WTC11 (cell line): ENCODE results near the gene FANCM. TPM values are rescaled to one million over a fixed set of nuclear protein-coding genes. Genes with fewer than 3 reads are reported as not detected.
"Not testable (repeated sequence)": the region's sequence is repeated elsewhere in the genome, so short reads cannot be mapped to it uniquely, and the experiment has no call there.

ENCODE experiments used
- ATAC-seq: fragments of 200-7000 bp; cut with Tn5 transposase; 2 replicates; pipeline ENCODE4 v1.10.0; 2021; ENCODE audit warnings: mild to moderate bottlenecking, moderate library complexity
- CTCF ChIA-PET: fragments of 300-600 bp; sonication (Branson Sonifier 250); formaldehyde crosslinking; loops from one replicate; lab custom pipeline; 2021; ENCODE audit warnings: antibody characterized with exemption; lab: Charles Lee
- POLR2A ChIA-PET: fragments of 350-600 bp; sonication (Branson Sonifier 250); formaldehyde crosslinking; loops from one replicate; lab custom pipeline; 2021; ENCODE audit warnings: antibody characterized with exemption; lab: Charles Lee
- DNase-seq: peaks from one replicate; pipeline ENCODE4 v3.0.0; 2021; ENCODE audit warnings: low spot score
- H3K27ac Mint-ChIP-seq: 2 replicates; pipeline ENCODE4 v1.8.0; 2021; ENCODE audit warnings: mixed read lengths
- H3K27me3 Mint-ChIP-seq: 2 replicates; pipeline ENCODE4 v1.8.0; 2021; ENCODE audit warnings: low read depth, mild to moderate bottlenecking, moderate library complexity, mixed read lengths
- H3K36me3 Mint-ChIP-seq: 2 replicates; pipeline ENCODE4 v1.8.0; 2021; ENCODE audit warnings: mixed read lengths
- H3K4me1 Mint-ChIP-seq: 2 replicates; pipeline ENCODE4 v1.8.0; 2022; ENCODE audit warnings: mixed read lengths
- H3K4me3 Mint-ChIP-seq: 2 replicates; pipeline ENCODE4 v1.8.0; 2021; ENCODE audit warnings: mild to moderate bottlenecking, moderate library complexity, mixed read lengths
- H3K9me3 Mint-ChIP-seq: 2 replicates; pipeline ENCODE4 v1.8.0; 2021; ENCODE audit warnings: mixed read lengths
- CREM ChIP-seq: sonication (generic); formaldehyde crosslinking; IDR thresholded peaks from 2 replicates; pipeline ENCODE4 v1.8.1; 2022; ENCODE audit warnings: mild to moderate bottlenecking, missing genetic modification reagents, moderate library complexity
- ESRRA ChIP-seq: sonication (generic); formaldehyde crosslinking; IDR thresholded peaks from 2 replicates; pipeline ENCODE4 v1.8.1; 2022; ENCODE audit warnings: mild to moderate bottlenecking, missing genetic modification reagents, borderline replicate concordance
- GRHL2 ChIP-seq: fragments of 250-450 bp; sonication (Bioruptor Pico); IDR thresholded peaks from 2 replicates; pipeline ENCODE4 v1.8.0; 2022; ENCODE audit warnings: mild to moderate bottlenecking, moderate library complexity; ENCODE audit not compliant: insufficient replicate concordance, severe bottlenecking
- NFATC4 ChIP-seq: fragments of 250-450 bp; sonication (Bioruptor Pico); IDR thresholded peaks from 2 replicates; pipeline ENCODE4 v1.9.0; 2021; ENCODE audit warnings: mild to moderate bottlenecking
- TCF7 ChIP-seq: sonication (generic); formaldehyde crosslinking; IDR thresholded peaks from 2 replicates; pipeline ENCODE4 v1.8.0; 2022; ENCODE audit warnings: mild to moderate bottlenecking, low read depth, missing genetic modification reagents, moderate library complexity
- TP53 ChIP-seq: sonication (generic); formaldehyde crosslinking; IDR thresholded peaks from 2 replicates; pipeline ENCODE4 v1.8.1; 2023; ENCODE audit warnings: mild to moderate bottlenecking, missing genetic modification reagents
- ZNF138 ChIP-seq: sonication (generic); formaldehyde crosslinking; conservative IDR thresholded peaks from 2 replicates; pipeline ENCODE4 v1.8.1; 2022; ENCODE audit warnings: mild to moderate bottlenecking, moderate library complexity, missing genetic modification reagents
- total RNA-seq: library from RNA; stranded (reverse); gene quantifications from 3 replicates; pipeline ENCODE4 v1.2.3, GENCODE V29; 2021
- TF ChIP-seq, protein P1 (sequence below): fragments of 250-450 bp; sonication (Bioruptor Pico); IDR thresholded peaks from 2 replicates; pipeline ENCODE4 v1.9.0; 2021; ENCODE audit warnings: mild to moderate bottlenecking, borderline replicate concordance
- TF ChIP-seq, protein P2 (sequence below): sonication (generic); formaldehyde crosslinking; IDR thresholded peaks from 2 replicates; pipeline ENCODE4 v1.8.0; 2023; ENCODE audit warnings: mild to moderate bottlenecking, missing genetic modification reagents
- TF ChIP-seq, protein P3 (sequence below): sonication (generic); formaldehyde crosslinking; IDR thresholded peaks from 2 replicates; pipeline ENCODE4 v1.8.1; 2022; ENCODE audit warnings: mild to moderate bottlenecking, moderate library complexity, missing genetic modification reagents
- TF ChIP-seq, protein P4 (sequence below): sonication (generic); formaldehyde crosslinking; IDR thresholded peaks from 2 replicates; pipeline ENCODE4 v1.8.1; 2023; ENCODE audit warnings: mild to moderate bottlenecking, missing genetic modification reagents
- TF ChIP-seq, protein P5 (sequence below): sonication (generic); formaldehyde crosslinking; IDR thresholded peaks from 2 replicates; pipeline ENCODE4 v1.8.0; 2022; ENCODE audit warnings: mild to moderate bottlenecking, missing genetic modification reagents
- TF ChIP-seq, protein P6 (sequence below): fragments of 250-450 bp; sonication (Bioruptor Pico); IDR thresholded peaks from 2 replicates; pipeline ENCODE4 v1.9.0; 2021; ENCODE audit warnings: mild to moderate bottlenecking

The FANCM gene
- total RNA-seq, 1 experiment from 2014 or later: 12.9 TPM

DNA sequence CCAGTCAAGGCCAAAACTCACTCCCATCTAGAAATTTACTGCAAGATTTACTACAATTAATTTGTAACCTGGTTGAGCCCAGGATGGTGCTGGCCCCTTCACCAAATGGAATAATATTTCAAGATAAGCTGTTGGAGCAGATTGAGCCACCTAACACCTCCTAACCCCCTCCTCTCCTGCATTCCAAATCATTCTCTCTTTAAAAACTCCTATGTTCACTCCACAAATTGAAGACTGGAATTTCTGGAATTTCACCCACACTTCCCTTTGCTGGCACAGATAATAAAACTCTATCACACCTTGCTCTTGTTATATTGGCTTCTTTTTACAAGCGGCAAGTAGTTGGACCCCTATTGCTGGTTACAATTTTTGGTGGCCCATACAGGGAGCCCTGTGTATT lies 75.6 kb downstream of the FANCM start (continued):
- TF ChIP-seq ESRRA (CRISPR knock-in tag) (no peak), GRHL2 (no peak), CREM (CRISPR knock-in tag) (no peak)
- TF ChIP-seq, protein P1, sequence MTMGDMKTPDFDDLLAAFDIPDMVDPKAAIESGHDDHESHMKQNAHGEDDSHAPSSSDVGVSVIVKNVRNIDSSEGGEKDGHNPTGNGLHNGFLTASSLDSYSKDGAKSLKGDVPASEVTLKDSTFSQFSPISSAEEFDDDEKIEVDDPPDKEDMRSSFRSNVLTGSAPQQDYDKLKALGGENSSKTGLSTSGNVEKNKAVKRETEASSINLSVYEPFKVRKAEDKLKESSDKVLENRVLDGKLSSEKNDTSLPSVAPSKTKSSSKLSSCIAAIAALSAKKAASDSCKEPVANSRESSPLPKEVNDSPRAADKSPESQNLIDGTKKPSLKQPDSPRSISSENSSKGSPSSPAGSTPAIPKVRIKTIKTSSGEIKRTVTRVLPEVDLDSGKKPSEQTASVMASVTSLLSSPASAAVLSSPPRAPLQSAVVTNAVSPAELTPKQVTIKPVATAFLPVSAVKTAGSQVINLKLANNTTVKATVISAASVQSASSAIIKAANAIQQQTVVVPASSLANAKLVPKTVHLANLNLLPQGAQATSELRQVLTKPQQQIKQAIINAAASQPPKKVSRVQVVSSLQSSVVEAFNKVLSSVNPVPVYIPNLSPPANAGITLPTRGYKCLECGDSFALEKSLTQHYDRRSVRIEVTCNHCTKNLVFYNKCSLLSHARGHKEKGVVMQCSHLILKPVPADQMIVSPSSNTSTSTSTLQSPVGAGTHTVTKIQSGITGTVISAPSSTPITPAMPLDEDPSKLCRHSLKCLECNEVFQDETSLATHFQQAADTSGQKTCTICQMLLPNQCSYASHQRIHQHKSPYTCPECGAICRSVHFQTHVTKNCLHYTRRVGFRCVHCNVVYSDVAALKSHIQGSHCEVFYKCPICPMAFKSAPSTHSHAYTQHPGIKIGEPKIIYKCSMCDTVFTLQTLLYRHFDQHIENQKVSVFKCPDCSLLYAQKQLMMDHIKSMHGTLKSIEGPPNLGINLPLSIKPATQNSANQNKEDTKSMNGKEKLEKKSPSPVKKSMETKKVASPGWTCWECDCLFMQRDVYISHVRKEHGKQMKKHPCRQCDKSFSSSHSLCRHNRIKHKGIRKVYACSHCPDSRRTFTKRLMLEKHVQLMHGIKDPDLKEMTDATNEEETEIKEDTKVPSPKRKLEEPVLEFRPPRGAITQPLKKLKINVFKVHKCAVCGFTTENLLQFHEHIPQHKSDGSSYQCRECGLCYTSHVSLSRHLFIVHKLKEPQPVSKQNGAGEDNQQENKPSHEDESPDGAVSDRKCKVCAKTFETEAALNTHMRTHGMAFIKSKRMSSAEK (CRISPR knock-in tag): no peak
- TF ChIP-seq, protein P2, sequence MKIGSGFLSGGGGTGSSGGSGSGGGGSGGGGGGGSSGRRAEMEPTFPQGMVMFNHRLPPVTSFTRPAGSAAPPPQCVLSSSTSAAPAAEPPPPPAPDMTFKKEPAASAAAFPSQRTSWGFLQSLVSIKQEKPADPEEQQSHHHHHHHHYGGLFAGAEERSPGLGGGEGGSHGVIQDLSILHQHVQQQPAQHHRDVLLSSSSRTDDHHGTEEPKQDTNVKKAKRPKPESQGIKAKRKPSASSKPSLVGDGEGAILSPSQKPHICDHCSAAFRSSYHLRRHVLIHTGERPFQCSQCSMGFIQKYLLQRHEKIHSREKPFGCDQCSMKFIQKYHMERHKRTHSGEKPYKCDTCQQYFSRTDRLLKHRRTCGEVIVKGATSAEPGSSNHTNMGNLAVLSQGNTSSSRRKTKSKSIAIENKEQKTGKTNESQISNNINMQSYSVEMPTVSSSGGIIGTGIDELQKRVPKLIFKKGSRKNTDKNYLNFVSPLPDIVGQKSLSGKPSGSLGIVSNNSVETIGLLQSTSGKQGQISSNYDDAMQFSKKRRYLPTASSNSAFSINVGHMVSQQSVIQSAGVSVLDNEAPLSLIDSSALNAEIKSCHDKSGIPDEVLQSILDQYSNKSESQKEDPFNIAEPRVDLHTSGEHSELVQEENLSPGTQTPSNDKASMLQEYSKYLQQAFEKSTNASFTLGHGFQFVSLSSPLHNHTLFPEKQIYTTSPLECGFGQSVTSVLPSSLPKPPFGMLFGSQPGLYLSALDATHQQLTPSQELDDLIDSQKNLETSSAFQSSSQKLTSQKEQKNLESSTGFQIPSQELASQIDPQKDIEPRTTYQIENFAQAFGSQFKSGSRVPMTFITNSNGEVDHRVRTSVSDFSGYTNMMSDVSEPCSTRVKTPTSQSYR: no peak
- TF ChIP-seq, protein P3, sequence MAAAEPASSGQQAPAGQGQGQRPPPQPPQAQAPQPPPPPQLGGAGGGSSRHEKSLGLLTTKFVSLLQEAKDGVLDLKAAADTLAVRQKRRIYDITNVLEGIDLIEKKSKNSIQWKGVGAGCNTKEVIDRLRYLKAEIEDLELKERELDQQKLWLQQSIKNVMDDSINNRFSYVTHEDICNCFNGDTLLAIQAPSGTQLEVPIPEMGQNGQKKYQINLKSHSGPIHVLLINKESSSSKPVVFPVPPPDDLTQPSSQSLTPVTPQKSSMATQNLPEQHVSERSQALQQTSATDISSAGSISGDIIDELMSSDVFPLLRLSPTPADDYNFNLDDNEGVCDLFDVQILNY (CRISPR knock-in tag): no peak
- TF ChIP-seq, all 79 proteins: peak for 0

DNA sequence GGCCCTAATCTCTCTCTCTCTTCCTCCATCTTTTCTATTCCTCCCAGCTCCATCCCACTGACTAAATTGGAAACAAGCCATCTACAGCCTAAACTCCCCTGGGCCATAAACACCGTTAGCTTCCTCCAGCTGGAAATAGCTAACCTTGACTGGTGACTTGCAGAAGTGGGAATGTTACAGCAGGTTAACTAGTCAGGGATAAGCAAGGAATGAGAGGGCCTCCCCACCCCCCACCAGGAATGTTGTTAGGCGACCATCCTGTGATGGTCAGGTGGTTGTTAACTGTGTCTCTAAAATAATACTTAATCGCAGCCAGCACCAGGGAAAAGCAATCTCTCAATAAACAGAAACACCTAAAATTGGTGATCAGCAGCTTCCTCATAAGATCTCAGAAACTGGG lies 76.5 kb downstream of the FANCM start:
- peaks cover 67% of the 10 kb centered on the region for H3K36me3 Mint-ChIP-seq
- ChIA-PET CTCF (no interaction called here), POLR2A (interaction anchor here (0.9 kb wide), 1 partner anchor 11 kb away, joined by 3 read pairs; no protein-coding TSS in a partner anchor)
- DNase-seq: peak; percentile 21
- H3K9me3 Mint-ChIP-seq: peaks cover 7% of the 10 kb centered on the region
- peak; percentile 55 for ATAC-seq
- TF ChIP-seq TCF7: no peak
- TF ChIP-seq, protein P4, sequence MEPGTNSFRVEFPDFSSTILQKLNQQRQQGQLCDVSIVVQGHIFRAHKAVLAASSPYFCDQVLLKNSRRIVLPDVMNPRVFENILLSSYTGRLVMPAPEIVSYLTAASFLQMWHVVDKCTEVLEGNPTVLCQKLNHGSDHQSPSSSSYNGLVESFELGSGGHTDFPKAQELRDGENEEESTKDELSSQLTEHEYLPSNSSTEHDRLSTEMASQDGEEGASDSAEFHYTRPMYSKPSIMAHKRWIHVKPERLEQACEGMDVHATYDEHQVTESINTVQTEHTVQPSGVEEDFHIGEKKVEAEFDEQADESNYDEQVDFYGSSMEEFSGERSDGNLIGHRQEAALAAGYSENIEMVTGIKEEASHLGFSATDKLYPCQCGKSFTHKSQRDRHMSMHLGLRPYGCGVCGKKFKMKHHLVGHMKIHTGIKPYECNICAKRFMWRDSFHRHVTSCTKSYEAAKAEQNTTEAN (CRISPR knock-in tag): no peak
- no peak for TF ChIP-seq TP53 (CRISPR knock-in tag)
- no peak for TF ChIP-seq NFATC4 (CRISPR knock-in tag)
- TF ChIP-seq, protein P5, sequence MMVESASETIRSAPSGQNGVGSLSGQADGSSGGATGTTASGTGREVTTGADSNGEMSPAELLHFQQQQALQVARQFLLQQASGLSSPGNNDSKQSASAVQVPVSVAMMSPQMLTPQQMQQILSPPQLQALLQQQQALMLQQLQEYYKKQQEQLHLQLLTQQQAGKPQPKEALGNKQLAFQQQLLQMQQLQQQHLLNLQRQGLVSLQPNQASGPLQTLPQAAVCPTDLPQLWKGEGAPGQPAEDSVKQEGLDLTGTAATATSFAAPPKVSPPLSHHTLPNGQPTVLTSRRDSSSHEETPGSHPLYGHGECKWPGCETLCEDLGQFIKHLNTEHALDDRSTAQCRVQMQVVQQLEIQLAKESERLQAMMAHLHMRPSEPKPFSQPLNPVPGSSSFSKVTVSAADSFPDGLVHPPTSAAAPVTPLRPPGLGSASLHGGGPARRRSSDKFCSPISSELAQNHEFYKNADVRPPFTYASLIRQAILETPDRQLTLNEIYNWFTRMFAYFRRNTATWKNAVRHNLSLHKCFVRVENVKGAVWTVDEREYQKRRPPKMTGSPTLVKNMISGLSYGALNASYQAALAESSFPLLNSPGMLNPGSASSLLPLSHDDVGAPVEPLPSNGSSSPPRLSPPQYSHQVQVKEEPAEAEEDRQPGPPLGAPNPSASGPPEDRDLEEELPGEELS (CRISPR knock-in tag): no peak
- TF ChIP-seq, protein P6, sequence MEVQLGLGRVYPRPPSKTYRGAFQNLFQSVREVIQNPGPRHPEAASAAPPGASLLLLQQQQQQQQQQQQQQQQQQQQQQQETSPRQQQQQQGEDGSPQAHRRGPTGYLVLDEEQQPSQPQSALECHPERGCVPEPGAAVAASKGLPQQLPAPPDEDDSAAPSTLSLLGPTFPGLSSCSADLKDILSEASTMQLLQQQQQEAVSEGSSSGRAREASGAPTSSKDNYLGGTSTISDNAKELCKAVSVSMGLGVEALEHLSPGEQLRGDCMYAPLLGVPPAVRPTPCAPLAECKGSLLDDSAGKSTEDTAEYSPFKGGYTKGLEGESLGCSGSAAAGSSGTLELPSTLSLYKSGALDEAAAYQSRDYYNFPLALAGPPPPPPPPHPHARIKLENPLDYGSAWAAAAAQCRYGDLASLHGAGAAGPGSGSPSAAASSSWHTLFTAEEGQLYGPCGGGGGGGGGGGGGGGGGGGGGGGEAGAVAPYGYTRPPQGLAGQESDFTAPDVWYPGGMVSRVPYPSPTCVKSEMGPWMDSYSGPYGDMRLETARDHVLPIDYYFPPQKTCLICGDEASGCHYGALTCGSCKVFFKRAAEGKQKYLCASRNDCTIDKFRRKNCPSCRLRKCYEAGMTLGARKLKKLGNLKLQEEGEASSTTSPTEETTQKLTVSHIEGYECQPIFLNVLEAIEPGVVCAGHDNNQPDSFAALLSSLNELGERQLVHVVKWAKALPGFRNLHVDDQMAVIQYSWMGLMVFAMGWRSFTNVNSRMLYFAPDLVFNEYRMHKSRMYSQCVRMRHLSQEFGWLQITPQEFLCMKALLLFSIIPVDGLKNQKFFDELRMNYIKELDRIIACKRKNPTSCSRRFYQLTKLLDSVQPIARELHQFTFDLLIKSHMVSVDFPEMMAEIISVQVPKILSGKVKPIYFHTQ (CRISPR knock-in tag): no peak
- no peak for TF ChIP-seq ZNF138
- H3K27ac Mint-ChIP-seq: peak overlapping the region; percentile 70
- no peak overlapping the region for H3K4me3 Mint-ChIP-seq
- H3K27me3 Mint-ChIP-seq: no peaks in the 10 kb centered on the region
- peaks cover 20% of the 10 kb centered on the region for H3K4me1 Mint-ChIP-seq

DNA sequence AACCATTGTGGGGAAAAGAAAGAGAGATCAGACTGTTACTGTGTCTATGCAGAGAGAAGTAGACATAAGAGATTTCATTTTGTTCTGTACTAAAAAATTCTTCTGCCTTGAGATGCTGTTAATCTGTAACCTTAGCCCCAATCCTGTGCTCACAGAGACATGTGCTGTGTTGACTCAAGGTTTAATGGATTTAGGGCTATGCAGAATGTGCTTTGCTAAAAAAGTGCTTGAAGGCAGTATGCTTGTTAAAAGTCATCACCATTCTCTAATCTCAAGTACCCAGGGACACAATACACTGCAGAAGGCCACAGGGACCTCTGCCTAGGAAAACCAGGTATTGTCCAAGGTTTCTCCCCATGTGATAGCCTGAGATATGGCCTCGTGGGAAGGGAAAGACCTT lies 78.0 kb downstream of the FANCM start:
- peaks cover 75% of the 10 kb centered on the region for H3K36me3 Mint-ChIP-seq

DNA sequence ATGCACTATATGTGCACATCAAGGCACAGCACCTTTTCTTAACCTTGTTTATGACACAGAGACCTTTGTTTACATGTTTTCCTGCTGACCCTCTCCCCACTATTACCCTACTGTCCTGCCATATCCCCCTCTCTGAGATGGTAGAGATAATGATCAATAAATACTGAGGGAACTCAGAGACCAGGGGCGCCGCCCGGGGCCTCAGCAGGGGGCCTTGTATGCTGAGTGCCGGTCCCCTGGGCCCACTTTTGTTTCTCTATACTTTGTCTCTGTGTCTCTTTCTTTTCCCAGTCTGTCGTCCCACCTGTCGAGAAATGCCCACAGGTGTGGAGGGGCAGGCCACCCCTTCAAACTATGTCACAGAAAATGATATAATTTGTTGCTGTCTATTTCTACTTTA lies 78.6 kb downstream of the FANCM start:
- ATAC-seq, H3K9me3 Mint-ChIP-seq, POLR2A ChIA-PET, H3K27ac Mint-ChIP-seq, DNase-seq, H3K27me3 Mint-ChIP-seq, CTCF ChIA-PET, H3K4me3 Mint-ChIP-seq: not testable (repeated sequence)
- Mint-ChIP-seq H3K4me1 (peaks cover 20% of the 10 kb centered on the region), H3K36me3 (peaks cover 74% of the 10 kb centered on the region)

More for the DNA sequence above, 78.0 kb downstream of the FANCM start:
- H3K27ac Mint-ChIP-seq, H3K9me3 Mint-ChIP-seq, DNase-seq, H3K4me3 Mint-ChIP-seq, POLR2A ChIA-PET, CTCF ChIA-PET, H3K27me3 Mint-ChIP-seq, ATAC-seq: not testable (repeated sequence)
- peaks cover 20% of the 10 kb centered on the region for H3K4me1 Mint-ChIP-seq
